HuH-7.5 (cell line): Measurements from ENCODE around the gene NFX1.
"Not testable (repeated sequence)": the region's sequence is repeated elsewhere in the genome, so short reads cannot be mapped to it uniquely, and the experiment has no call there.

Experiments
- DNase-seq: peaks from one replicate; pipeline ENCODE4 v3.0.0; 2011; ENCODE audit warnings: low spot score

Gene NFX1

GRCh38 chr9:33391111-33391771, 100.9 kb downstream of the NFX1 start:
- not testable (repeated sequence) for DNase-seq

DNA sequence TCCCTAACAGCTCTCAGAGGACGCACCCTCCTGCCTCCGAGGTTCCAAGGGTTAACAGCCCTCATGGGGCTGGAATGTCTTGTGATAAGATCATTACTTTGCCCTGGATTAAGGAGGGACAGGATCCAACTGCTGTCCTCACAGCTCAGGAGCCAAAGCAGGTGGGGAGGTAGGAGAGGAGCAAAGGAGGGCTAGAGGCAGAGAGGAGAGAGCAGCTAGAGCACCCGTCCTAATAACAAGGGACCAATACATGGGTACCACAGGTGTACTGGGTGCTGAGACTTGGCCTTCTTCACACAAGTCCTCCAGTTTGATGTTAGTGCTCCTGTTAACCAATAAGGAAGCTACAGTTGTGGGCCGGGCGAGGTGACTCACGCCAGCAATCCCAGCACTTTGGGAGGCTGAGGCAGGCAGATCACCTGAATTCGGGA, 102.3 kb downstream of the NFX1 start:
- not testable (repeated sequence) for DNase-seq

DNA sequence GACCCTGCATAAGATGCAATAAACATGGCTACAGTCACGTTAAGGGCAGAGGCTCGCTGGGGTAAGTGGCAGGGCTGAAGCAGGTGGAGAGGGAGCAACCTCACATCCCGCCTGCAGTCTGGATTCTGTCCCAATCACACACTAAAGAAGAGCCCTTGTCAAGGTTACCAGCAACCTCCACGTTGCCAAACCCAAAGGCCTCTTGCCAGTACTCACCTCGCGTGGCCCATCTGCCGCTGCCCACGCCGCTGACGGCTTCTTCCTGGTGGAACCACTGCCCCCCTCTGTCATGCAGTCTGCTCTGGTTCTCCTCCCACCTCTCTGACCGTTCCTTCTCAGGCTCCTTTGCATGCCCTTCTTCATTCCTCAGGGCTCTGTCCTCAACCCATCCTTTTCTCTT, 103.3 kb downstream of the NFX1 start:
- no peak for DNase-seq

- not testable (repeated sequence) for DNase-seq
These were observed 103.7 kb downstream of the NFX1 start for GRCh38 chr9:33393986-33394385.

DNA sequence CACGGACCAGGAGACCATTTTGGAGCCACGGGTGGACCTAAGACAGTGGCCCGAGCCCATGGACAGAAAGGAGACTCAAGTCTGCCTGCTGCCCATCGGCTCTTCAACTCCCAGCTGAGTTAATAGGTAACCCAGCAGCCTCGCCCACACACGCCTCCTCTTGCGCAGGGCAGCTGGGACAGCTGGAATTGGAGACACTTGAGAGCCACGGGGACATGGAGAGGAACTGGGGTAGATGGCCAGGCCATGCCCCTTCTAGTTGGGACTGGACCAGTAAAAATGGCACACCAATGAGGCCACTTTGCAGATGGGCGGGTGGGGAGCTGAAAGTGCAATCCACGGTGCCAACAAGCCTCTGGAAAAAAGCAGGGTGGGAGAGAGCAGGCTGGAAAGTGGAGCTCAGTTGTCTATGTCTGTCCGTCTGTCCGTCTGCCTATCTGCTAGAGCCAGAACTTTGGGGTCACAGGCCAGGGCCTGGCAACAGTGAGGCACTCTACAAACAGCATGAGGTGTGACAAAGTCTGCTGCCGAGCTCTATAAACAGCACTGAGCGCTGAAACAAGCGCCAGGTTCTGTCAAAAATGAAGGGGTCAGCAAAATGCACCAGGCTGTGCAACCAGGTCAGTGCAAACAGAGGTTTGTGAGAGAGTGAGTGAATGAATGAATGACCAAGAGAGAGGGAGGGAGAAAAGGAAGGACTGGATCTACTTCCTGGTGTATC, 105.0 kb downstream of the NFX1 start:
- DNase-seq = peak; percentile 63

DNA sequence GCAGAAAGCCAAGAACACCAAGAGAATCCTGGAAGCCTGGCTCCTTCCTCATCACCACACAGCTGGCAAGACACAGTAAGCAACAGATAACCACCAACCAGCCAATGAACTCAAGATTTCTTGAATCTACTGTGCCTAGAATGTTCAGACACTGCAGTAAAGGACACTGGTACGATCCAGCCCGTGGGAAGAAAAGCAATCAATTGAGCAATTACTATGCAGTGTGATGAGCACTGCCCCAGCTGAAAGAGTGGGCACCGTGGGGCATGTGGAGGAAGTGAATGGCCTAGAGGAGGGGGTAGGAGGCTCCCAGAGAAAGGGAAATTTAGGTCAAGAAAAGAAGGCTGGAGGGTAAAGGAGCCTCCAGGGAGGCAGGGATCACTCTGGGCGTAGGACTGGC, 107.5 kb downstream of the NFX1 start:
- DNase-seq = not testable (repeated sequence)

- not testable (repeated sequence) for DNase-seq
These were observed 108.7 kb downstream of the NFX1 start for GRCh38 chr9:33399047-33399446.

DNA sequence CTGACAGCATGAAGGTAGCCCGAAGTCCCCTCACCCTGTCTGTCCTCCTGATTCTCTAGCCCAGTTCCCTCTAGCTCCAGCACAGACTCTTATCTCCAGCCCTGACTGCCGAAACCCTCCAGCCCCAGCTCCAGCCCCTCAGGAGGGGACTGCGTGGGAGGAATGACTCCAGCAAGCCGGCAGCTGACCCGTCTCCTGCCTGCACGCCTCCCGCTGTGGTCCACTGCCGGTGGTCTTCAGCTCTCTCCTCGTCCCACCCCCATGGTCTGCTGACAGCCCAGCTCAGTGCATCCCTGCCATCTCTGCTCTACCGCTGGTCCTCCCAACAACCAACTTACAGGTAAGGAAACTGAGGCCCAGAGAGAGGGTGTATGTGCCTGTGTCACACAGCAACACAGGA, 111.5 kb downstream of the NFX1 start:
- DNase-seq = not testable (repeated sequence)

DNA sequence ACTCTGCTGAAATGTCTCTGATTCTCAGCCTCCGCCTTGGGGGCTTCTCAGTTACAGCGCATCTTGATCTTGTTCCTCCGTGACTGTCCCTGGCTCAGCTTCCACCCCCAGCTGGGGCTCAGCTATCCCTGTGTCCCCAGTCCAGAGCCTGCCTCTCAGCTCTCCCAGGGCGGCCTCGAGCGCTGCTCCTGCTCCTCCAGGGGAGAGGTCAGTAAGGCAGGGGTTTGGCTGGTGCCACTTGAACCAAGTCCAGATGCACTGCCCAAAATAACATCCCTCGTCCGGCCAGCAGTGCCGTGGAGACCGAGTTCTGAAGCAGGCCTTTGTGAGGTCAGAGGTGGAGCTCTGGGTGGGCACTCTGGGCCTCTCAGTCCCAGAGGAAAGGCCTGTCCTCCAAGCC, 112.1 kb downstream of the NFX1 start, which contains the start of gene AQP7:
Gene AQP7, minus strand, starts transcription at position 198 of the 400 bp plus-strand sequence. CDS start 1,306 bp downstream, outside the sequence.
- DNase-seq = not testable (repeated sequence)

DNA sequence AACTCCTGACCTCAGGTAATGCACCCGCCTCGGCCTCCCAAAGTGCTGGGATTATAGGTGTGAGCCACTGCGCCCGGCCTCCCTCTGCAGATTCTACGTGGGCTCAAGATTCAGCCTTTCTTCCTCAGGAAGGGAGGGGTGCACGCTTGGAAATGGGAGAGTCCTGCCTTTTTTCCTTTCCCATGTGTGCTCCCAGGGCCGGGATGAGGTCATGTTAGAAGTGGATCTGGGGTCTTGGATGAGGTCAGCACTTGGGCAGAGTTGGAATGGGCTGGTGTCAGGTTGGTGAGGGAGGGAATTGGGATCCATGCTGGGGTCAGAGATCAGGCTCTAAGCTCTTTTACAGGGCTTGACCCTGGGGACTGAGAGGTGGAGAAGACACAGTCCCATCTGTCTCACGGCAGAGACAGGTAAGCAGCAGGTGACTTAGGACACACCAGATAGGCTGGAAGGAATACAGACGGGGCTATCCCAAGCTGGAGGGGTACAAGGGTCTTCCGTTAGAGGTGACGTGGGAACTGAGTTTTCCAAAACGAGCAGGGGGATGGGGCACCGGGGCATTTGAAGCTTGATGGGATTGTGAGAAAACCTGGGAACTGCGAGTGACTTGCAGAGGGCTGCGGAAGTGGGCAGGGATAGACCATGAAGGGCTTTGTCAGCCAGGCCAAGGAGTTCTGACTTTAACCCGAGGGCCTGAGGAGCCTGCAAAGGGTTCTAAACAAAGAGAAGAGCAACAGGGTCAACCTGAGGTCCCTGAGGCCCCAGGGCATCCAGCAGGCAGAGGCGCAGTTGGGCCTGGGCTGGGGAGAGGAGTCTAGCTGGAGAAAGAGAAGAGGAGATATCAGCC, 113.8 kb downstream of the NFX1 start:
- DNase-seq = no peak

DNA sequence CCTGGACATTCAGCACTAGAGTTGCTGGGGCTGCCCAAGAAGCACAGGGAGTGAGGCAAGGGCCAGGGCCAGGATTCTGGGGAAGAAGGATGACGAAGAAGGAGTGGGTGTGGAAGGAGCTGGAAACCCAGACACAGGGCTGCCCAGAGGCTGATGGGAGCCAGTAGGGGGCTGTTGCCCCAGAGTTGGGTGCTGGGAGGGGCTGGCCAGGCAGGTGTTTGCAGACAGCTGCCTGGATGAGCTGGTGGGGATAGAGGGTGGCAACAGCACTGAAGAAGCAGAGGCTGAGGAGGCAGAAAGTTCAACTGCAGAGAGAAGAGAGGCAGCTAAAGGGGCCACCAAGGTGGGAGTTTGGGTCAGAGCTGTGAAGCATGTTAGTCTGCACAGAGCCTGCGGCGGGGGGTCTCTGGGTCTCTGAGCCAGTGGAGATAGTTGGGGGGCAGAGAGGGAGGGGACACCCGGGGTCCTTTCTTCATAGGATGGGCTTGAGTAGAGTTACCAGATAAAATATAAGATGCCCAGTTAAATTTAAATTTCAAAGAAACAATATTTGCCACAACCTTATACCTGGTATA, 114.6 kb downstream of the NFX1 start:
- DNase-seq = no peak

DNA sequence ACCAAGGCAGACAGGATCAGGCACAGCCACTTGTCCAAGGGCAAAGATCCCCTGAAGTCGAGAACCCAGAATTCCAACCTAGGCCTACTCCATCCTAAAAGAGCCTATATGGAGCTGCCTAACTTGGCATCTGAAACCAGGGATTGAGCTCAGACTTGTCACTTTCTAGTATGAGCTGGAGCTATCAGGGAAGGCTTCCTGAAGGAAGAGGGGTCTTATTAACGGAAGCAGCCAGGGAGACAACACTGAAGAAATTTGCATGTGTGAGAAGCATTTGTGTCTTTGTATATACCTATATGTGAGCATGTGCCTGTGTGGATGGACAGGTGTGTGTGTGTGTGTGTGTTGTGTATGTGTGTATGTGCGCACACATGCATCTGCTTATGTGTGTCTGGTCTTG, 116.7 kb downstream of the NFX1 start:
- no peak for DNase-seq

DNA sequence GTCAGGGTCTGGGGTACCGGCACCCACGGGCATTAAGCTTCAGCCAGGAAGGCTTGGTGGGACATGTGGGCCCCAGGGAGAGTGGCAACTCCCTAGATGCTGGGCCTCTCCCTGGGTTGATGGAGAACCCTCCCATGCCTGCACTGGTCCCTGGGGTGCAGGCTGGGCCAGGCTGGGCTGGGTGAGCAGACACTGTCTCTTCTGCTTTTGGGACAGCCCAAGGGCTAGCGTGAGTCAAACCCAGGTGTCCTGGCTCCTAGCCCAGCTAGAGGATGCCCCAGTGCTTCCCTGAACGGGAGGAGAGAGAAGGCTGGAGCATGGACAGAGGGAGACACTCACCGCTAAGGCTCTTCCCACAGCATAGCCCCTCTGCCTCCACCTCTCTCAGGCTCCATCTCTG, 117.8 kb downstream of the NFX1 start:
- DNase-seq = no peak

DNA sequence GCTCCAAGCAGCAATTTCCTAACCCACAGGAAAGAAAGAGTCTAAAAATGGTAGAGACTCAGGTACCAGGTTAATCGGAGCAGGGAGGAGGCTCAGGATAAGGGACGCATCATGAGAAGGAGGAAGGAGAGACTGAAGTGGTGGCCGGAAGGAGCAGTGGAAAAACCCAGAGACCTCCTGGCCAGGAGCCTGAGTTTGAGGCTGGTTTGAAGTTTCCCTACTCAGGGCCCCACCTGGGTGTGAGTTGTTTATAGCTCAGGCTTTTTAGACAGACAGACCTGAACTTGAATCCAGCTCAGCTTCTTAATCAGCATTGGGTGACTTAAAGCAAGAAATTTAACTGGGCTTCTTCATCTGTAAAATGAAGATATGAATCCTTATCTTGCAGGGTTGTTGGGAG, 124.0 kb downstream of the NFX1 start:
- no peak for DNase-seq

DNA sequence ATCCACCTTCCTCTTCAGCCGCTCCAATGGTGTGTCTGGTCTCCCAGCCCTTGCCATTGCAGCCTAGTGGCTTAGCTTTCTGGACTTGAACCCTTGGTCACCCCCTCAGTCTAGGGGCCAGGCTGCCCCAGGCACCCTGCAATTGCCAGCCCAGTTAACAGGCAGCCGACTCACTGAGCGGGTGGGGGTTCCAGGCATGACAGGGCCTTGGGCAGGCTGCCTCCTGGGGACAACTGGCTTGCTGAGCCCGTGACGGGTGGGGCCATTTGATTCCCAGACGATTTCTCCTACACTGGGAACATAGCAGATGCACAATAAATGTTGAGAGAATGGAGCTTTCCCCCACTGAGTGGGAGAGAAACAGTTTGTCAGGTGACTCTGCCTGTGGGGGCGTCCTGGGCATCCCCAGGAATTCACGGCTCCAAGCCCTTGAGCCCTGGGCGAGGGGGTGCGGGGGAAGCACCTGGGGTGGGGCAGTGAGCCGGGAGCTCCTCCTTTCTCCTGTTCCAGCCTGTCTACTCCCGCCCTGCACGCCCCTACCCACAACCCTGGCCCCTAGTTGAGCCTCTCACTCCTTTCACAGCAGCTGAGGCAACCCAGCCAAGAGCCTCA, 124.7 kb downstream of the NFX1 start:
- DNase-seq = no peak

GRCh38 chr9:33415501-33416038, 125.3 kb downstream of the NFX1 start:
- peak; percentile 75 for DNase-seq

GRCh38 chr9:33416996-33417395, 126.7 kb downstream of the NFX1 start:
- DNase-seq = no peak

- no peak for DNase-seq
These were observed 127.8 kb downstream of the NFX1 start for GRCh38 chr9:33418090-33418489.

- DNase-seq = no peak
These were observed 129.5 kb downstream of the NFX1 start for GRCh38 chr9:33419708-33420303.
